HG03066 (cell line): Measurements from ENCODE around the gene ABCA4.

Experiments
- ATAC-seq: cut with Tn5 transposase; IDR thresholded peaks from one replicate; pipeline ENCODE4 v1.9.1; 2021; ENCODE audit warnings: low read depth; ENCODE audit not compliant: unreplicated experiment

Gene ABCA4

GRCh38 chr1:94031591-94031990 lies 89.4 kb downstream of the ABCA4 start:
- ATAC-seq, result no peak

GRCh38 chr1:94031154-94031553 lies 89.8 kb downstream of the ABCA4 start:
- ATAC-seq, result no peak

- ATAC-seq, result no peak
These were observed 91.6 kb downstream of the ABCA4 start for GRCh38 chr1:94029130-94029993.

GRCh38 chr1:94027721-94028515 lies 93.0 kb downstream of the ABCA4 start:
- ATAC-seq, result no peak

GRCh38 chr1:94026619-94027380 lies 94.1 kb downstream of the ABCA4 start:
- ATAC-seq, result no peak

- ATAC-seq, result no peak
These were observed 95.3 kb downstream of the ABCA4 start for GRCh38 chr1:94025383-94026340.

GRCh38 chr1:94024104-94024792 lies 96.7 kb downstream of the ABCA4 start:
- ATAC-seq, result no peak

- ATAC-seq, result no peak
These were observed 98.3 kb downstream of the ABCA4 start for GRCh38 chr1:94022471-94023189.

GRCh38 chr1:94020764-94021579 lies 100.0 kb downstream of the ABCA4 start:
- ATAC-seq, result no peak

- no peak for ATAC-seq
These were observed 101.6 kb downstream of the ABCA4 start for GRCh38 chr1:94019327-94019726.

GRCh38 chr1:94017155-94017829 lies 103.7 kb downstream of the ABCA4 start:
- no peak for ATAC-seq

- no peak for ATAC-seq
These were observed 105.5 kb downstream of the ABCA4 start for GRCh38 chr1:94015489-94015817.

- no peak for ATAC-seq
These were observed 106.1 kb downstream of the ABCA4 start for GRCh38 chr1:94014635-94015488.

GRCh38 chr1:94014087-94014486 lies 106.9 kb downstream of the ABCA4 start:
- no peak for ATAC-seq

GRCh38 chr1:94013367-94013878 lies 107.5 kb downstream of the ABCA4 start:
- no peak for ATAC-seq

- no peak for ATAC-seq
These were observed 108.1 kb downstream of the ABCA4 start for GRCh38 chr1:94012708-94013366.
